ENCODE data around the gene RPUSD2.

RPUSD2 gene, protein sequence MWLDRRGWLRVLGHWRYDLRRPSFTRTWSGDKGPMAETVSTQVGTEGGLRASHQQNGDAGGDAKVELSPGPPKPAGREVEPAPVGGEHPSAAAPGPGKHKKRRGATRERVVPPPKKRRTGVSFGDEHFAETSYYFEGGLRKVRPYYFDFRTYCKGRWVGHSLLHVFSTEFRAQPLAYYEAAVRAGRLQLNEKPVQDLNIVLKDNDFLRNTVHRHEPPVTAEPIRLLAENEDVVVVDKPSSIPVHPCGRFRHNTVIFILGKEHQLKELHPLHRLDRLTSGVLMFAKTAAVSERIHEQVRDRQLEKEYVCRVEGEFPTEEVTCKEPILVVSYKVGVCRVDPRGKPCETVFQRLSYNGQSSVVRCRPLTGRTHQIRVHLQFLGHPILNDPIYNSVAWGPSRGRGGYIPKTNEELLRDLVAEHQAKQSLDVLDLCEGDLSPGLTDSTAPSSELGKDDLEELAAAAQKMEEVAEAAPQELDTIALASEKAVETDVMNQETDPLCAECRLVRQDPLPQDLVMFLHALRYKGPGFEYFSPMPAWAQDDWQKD

GRCh38 chr15:40569129-40569953 is at the start of gene RPUSD2:
RPUSD2 (plus strand) TSS chr15:40569299; CDS start chr15:40569338, 39 bp downstream.
- peak; percentile 27 for DNase-seq

DNA sequence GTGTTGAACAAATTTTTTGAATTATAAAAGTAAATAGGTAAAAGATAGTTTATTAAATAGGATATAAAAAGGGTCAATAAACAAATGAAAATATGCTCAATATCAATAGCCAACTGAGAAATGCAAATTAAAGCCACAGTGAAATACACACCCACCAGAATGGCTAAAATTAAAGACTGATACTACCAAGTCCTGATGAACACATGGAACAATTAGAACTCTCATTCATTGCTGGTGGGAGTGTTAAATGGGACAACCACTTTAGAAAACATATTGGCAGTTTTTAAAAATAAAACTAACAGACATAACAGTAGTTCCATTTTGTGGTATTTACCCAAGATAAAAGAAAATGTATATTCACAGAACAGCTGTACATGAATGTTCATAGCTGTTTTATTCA is 45.5 kb upstream of the RPUSD2 start:
- DNase-seq: no peak

GRCh38 chr15:40525855-40526254 is 43.2 kb upstream of the RPUSD2 start:
- no peak for DNase-seq

GRCh38 chr15:40528801-40529200 is 40.3 kb upstream of the RPUSD2 start:
- DNase-seq: no peak

GRCh38 chr15:40533763-40534364 is 35.2 kb upstream of the RPUSD2 start:
- DNase-seq: no peak

GRCh38 chr15:40534371-40534770 is 34.7 kb upstream of the RPUSD2 start:
- DNase-seq: no peak

DNA sequence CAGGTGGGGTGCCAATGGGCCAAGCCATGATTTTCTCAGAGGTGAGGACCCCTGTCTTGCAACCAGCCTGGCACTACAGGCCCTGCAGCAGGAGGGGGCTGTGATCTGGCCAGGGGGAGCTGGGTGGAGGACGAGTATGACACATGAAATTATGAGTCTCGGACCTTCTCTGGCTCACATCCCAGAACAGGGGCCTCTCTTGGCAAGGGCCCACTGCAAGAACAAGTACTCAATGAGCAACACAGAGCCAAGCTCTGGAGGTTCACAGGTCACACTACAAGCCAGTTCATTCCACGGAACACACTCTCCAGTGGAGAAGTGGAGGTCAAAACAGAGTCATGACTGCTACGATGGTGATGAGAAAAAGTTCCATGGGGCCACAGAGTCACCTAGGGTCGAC is 32.6 kb upstream of the RPUSD2 start:
- DNase-seq: no peak

DNA sequence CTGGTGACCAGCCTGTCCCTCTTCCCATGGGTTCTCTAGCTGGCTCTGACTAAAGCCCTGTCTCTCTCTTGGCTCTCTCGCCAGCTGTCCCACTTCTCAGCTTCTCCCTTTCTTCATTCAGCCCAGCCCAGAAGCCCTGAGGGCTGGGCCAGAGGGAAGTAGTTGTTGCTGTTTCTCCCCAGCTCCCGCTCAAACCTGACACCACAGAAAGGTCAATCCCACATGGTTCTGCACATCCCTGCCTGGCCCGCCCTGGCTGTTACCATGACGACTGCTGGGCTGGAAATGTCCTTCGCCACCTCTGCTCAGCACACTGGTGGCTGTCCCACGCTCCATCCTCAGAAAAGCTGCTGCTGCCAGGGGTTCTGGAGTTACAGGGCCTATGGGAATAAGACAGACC is 30.1 kb upstream of the RPUSD2 start:
- DNase-seq: no peak

GRCh38 chr15:40543082-40543481 is 26.0 kb upstream of the RPUSD2 start:
- DNase-seq: no peak

GRCh38 chr15:40543631-40544294 is 25.3 kb upstream of the RPUSD2 start:
- no peak for DNase-seq

DNA sequence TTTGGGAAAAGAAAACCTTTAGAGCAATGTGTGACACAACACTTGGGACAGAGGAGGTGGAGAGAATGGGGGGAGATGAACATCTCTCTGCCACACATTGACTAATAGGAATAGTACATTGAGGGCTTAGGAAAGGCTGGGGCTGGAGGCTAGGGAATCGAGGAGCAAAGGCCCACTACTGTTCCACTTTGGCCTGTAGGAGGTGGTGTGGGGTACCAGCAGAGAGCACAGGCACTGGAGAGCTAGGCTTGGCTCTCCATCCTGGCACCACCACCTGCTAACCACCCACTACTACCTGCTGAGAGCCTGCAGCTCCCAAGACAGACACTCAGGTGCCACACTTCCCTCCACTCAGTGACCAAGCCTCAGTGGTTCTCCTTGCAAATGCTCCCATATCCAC is 23.6 kb upstream of the RPUSD2 start:
- no peak for DNase-seq

DNA sequence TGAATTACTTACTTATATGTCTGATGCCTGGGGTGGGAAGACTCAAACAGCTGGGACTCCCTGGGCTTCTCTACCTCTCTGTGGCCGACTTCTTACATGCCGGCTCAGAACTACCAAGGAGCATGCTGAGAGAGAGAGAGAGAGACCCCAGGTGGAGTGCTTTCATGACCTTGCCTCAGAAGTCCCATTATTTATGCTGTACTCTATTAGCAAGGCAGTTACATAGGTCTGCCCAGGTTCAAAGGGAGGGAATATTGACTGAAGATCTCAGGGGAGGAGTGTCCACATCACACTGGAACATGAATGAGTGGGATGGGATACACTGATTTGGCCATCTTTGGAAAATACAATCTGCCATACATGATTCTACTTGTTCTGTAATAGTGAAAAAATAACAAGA is 20.5 kb upstream of the RPUSD2 start:
- no peak for DNase-seq

- no peak for DNase-seq
Observed at GRCh38 chr15:40549894-40550293, 19.2 kb upstream of the RPUSD2 start.

GRCh38 chr15:40550341-40551037 is 18.6 kb upstream of the RPUSD2 start:
- DNase-seq: no peak

DNA sequence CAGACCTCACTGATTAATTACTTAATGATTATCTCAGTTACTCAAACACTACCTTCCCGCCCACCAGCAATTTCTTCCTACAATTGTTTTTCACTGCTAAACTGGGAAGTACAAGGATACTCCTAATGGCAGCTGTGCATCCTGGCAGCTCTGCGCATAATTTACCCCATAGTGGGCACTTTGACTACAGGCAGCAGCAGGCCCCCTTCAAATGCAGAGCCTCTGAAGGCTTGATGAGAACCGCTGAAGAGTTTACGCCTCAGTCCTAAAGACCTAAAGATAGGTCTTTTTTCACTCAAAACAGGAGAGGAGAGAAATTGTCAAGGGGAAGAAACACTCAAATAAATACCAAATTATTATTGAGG is 15.0 kb upstream of the RPUSD2 start:
- DNase-seq: no peak

GRCh38 chr15:40555876-40556275 is 13.2 kb upstream of the RPUSD2 start:
- DNase-seq: no peak

GRCh38 chr15:40558952-40559742 is 10.0 kb upstream of the RPUSD2 start:
- DNase-seq: no peak

DNA sequence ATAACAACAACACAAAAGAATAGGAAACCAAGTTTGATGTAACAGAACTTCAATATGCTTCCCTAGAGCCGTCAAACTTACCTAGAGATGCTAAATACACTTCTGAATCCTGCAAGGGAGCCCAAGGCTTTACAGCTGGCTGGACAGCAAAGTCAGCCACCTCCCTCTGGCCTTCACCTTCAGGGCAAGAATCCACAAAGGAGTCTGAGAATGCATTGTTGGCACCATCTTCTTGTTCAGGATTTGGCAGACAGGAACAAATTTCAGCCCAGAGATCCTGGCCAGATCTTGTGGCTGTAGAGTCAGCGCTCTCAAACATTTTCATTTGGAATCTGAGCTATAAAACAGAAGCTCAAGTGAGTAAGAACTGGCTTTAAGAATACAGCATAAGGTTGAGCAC is 6.4 kb upstream of the RPUSD2 start:
- no peak for DNase-seq

- DNase-seq: no peak
Observed at GRCh38 chr15:40563426-40563825, 5.7 kb upstream of the RPUSD2 start.

- peak; percentile 96 for DNase-seq
Observed at GRCh38 chr15:40564591-40565332, 4.3 kb upstream of the RPUSD2 start, which contains the start of gene CCDC32. CCDC32 (minus strand) TSS chr15:40565042; CDS start chr15:40563015, 2,027 bp downstream.
